Measurements from ENCODE around the gene TEAD4.

The TEAD4 gene

DNA sequence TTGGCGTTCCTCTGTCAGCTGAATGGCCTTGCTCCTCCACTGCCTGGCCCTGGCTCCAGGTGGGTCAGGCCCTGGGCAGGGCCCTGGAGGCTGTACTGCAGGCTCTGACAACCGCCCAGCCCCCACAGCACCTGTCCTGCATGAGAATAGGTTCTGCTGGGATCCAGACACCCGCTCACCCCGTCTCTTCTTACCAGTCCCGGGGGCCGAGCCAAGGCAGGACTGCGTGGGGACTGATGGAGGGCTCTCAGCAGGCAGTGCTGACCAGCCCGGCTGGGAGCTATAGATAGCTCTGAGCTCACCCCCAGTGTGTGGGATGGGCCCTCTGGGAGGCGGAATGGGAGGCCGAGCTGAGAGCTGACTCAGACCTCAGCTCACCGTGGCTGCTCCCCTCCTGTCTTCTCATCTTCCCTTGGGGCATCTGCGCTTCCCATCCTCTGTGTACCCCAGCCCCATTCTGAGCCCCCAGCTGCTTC, 39.6 kb downstream of the TEAD4 start:
- peak; percentile 58 for DNase-seq
- no peak for TF ChIP-seq CTCF (IDR thresholded peaks at IDR 0.05; ENCODE audit: low read depth, low read length)
- Histone ChIP-seq H3K27ac (peak overlapping the region; percentile 54), H3K9me3 (ENCODE audit: severe bottlenecking) (no peaks in the 10 kb centered on the region), H3K36me3 (peaks cover 35% of the 10 kb centered on the region), H3K27me3 (ENCODE audit: insufficient read depth, low read depth, severe bottlenecking) (no peaks in the 10 kb centered on the region), H3K4me3 (ENCODE audit: low read depth, low read length) (no peak overlapping the region)

DNA sequence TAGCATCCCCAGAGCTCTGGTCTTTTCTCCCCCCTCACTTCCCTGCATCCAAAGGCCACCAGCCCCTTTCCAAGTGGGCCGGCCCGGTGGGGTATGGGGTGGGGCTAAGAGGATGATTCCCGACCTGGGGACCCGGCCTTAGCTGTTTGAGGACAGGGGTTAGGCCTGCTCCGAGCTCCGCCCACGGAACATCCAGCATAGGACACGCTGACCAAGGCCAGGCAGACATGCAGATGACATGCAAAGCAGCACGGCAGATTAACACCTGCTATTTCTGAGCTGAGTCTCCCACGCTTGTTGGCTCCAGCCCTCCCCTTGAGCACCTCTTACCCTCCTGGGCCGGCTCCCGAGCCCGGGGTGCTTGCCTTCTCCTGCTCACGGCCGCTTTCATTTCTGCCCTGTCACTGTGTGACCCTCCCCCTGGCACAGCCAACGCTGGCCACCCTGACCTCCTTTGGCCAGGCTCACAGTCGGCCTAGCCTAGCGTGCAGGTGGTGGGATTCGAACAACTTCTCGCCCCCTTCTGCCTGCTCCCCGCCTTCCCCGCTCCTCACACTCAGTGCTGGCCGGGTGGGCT, 40.2 kb downstream of the TEAD4 start:
- no peaks in the 10 kb centered on the region for H3K9me3 ChIP-seq (ENCODE audit: severe bottlenecking)
- H3K36me3 ChIP-seq = peaks cover 35% of the 10 kb centered on the region
- peak overlapping the region; percentile 54 for H3K27ac ChIP-seq
- no peak overlapping the region for H3K4me3 ChIP-seq (ENCODE audit: low read depth, low read length)
- no peaks in the 10 kb centered on the region for H3K27me3 ChIP-seq (ENCODE audit: insufficient read depth, low read depth, severe bottlenecking)
- peak; percentile 70 for DNase-seq
- TF ChIP-seq CTCF (IDR thresholded peaks at IDR 0.05; ENCODE audit: low read depth, low read length) = no peak

- no peaks in the 10 kb centered on the region for H3K27me3 ChIP-seq (ENCODE audit: insufficient read depth, low read depth, severe bottlenecking)
- no peak overlapping the region for H3K4me3 ChIP-seq (ENCODE audit: low read depth, low read length)
- peak overlapping the region; percentile 54; the same call in 1 of the 2 replicates for H3K27ac ChIP-seq
- no peaks in the 10 kb centered on the region for H3K9me3 ChIP-seq (ENCODE audit: severe bottlenecking)
- TF ChIP-seq CTCF (IDR thresholded peaks at IDR 0.05; ENCODE audit: low read depth, low read length) = peak; percentile 65
- peaks cover 33% of the 10 kb centered on the region for H3K36me3 ChIP-seq
- peak; percentile 51 for DNase-seq
Observed at GRCh38 chr12:3000548-3001275, 41.5 kb downstream of the TEAD4 start.

GRCh38 chr12:3002646-3003045, 43.4 kb downstream of the TEAD4 start:
- Histone ChIP-seq H3K9me3 (ENCODE audit: severe bottlenecking) (no peaks in the 10 kb centered on the region), H3K27ac (peak overlapping the region; percentile 43), H3K36me3 (peaks cover 22% of the 10 kb centered on the region), H3K4me3 (ENCODE audit: low read depth, low read length) (no peak overlapping the region), H3K27me3 (ENCODE audit: insufficient read depth, low read depth, severe bottlenecking) (no peaks in the 10 kb centered on the region)
- DNase-seq = no peak
- no peak for TF ChIP-seq CTCF (IDR thresholded peaks at IDR 0.05; ENCODE audit: low read depth, low read length)

- peak; percentile 95 for DNase-seq
- H3K27ac ChIP-seq = peak overlapping the region; percentile 71
- no peak overlapping the region for H3K4me3 ChIP-seq (ENCODE audit: low read depth, low read length)
- peaks cover 19% of the 10 kb centered on the region for H3K36me3 ChIP-seq
- TF ChIP-seq CTCF (IDR thresholded peaks at IDR 0.05; ENCODE audit: low read depth, low read length) = peak; percentile 73
- H3K27me3 ChIP-seq (ENCODE audit: insufficient read depth, low read depth, severe bottlenecking) = no peaks in the 10 kb centered on the region
- H3K9me3 ChIP-seq (ENCODE audit: severe bottlenecking) = no peaks in the 10 kb centered on the region
Observed at GRCh38 chr12:3003357-3003992, 44.3 kb downstream of the TEAD4 start.

Data from WERI-Rb-1 (cell line).